ENCODE measurements around the gene OSM.

OSM gene

DNA sequence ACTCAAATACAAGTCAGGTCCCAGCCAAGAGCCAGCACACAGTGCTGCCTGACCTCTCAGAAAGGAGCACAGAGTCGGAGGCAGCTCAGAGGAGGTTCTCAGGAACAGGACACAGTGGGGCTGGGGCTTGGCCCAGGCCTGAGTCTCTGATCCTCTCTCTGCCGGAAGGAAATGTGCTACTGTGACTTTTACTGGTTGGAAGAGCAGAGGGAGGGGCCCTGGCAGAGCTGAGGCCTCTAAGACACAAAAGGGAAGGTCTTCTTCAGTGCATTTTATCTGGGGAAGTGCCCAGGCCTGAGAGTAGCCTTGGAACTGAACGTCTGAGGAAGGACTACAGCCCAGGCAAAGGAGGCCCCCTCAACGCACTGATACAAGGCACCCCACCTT is 38.9 kb upstream of the OSM start:
- TF ChIP-seq, protein P1, sequence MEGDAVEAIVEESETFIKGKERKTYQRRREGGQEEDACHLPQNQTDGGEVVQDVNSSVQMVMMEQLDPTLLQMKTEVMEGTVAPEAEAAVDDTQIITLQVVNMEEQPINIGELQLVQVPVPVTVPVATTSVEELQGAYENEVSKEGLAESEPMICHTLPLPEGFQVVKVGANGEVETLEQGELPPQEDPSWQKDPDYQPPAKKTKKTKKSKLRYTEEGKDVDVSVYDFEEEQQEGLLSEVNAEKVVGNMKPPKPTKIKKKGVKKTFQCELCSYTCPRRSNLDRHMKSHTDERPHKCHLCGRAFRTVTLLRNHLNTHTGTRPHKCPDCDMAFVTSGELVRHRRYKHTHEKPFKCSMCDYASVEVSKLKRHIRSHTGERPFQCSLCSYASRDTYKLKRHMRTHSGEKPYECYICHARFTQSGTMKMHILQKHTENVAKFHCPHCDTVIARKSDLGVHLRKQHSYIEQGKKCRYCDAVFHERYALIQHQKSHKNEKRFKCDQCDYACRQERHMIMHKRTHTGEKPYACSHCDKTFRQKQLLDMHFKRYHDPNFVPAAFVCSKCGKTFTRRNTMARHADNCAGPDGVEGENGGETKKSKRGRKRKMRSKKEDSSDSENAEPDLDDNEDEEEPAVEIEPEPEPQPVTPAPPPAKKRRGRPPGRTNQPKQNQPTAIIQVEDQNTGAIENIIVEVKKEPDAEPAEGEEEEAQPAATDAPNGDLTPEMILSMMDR (conservative IDR thresholded peaks at IDR 0.05; ENCODE audit: low read depth, low read length), result no peak

DNA sequence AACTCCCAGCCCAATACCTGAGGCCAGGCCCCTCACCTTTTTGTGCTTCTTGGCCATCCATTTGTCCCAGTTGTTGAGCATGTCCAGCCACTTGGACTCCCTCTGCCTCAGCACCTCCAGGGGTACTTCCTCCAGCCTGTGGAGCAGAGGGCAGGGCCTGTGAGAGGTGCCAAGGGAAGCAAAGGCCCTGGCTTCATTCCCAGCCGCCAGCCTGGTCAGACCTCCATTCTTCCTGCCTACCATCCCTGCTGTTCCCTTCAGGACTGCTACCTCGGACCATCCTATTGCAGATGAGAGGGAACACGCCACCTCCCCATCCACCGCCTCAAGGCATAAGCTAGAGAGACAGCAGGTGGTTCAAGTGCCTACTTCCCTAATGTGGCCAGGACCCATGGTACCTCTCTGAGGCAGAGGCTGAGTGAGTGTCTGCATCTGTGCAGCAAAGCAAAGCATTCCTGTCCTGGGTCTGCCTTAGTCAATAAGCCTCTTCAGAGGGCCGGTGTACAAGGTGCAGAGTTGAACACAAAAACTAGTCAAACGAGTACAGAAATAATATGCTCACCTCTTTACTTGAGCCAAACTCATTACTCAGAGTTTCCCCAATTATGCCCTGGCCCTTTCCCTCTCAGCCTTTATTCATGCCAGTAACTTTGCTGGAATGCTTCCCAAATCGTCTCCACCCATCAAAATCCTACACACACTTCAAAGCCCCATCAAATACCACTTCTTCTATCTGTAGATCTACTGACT is 38.0 kb upstream of the OSM start:
- TF ChIP-seq, protein P1 (conservative IDR thresholded peaks at IDR 0.05; ENCODE audit: low read depth, low read length), result no peak

More for the DNA sequence above, 38.9 kb upstream of the OSM start:
- DNase-seq (ENCODE audit: low read depth), result peak; percentile 56
- H3K4me3 ChIP-seq (ENCODE audit: low read depth, low read length), result no peak overlapping the region

DNA sequence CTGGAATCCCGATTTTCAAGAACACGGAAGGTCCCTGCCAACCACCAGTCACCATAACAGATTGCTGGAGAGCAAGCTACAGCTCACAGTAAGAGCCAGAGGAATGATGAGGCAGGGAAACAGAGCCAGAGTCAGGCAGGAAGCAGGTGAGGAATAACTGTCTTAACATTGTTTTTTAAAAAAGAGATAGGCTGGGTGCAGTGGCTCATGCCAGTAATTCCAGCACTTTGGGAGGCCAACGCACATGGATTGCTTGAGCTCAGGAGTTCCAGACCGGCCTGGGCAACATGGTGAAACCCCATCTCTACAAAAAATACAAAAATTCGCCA is 36.1 kb upstream of the OSM start:
- TF ChIP-seq, protein P1 (conservative IDR thresholded peaks at IDR 0.05; ENCODE audit: low read depth, low read length), result no peak
- H3K4me3 ChIP-seq (ENCODE audit: low read depth, low read length), result no peak overlapping the region
- DNase-seq (ENCODE audit: low read depth), result no peak

More for the DNA sequence above, 38.0 kb upstream of the OSM start:
- no peak for DNase-seq (ENCODE audit: low read depth)
- no peak overlapping the region for H3K4me3 ChIP-seq (ENCODE audit: low read depth, low read length)

DNA sequence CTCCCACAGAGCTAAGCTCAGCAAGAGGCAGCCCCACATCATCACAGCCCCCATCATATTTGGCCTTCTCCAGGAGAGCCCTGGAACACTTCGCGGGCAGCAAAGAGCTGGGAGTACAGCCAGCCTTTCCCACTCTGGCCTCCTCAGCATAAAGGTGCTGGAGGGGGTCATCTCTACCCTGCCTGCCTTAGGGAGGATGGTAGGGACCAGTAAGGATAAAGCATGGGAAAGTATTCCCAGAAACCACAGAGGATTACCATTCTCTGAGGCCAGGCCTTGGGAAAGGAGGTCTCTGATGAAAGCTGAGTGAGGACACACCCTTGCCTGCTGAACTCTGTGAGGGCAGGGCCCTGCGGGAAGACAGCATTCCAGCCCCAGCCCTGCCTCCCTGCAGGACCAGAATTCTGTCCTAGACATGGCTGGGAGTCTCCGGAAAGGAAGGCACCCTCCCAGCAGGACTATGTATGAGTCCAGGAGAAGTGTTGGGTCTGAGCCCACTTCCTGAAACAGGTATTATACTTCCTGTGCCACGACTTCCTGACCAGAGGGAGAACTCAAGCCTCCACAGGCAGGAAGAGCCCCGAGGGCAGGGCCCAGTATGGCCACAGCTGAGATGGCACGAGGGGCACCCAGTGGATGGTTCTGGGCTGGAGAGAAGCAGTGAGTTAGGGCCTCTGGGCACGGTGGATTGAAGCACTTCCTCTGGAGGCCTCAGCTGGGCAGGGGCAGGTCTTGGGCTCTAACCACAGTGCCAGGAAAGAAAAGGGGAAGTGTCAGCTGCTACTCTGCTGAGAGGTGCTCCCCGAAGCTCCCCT is 35.6 kb upstream of the OSM start:
- TF ChIP-seq, protein P1 (conservative IDR thresholded peaks at IDR 0.05; ENCODE audit: low read depth, low read length), result no peak
- DNase-seq (ENCODE audit: low read depth), result peak; percentile 69

DNA sequence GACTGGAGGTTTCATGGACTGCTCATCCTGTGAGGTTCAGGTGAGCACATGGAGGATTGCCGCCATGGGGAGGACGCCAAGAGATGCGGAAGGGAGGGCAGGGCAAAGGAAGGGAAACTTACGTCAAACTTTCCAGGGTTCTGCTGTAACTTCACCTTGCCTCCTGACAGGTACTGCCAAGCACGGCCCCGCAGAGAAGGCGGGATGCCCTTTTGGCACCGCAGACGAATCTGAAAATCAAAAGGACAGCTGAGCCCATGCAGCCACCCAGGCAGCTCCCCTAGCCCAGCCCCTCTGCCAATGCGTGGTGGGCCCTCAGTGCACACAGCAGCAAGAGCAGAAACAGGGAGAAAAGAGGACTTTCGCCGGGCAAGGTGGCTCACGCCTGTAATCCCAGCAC is 32.7 kb upstream of the OSM start:
- TF ChIP-seq, protein P1 (conservative IDR thresholded peaks at IDR 0.05; ENCODE audit: low read depth, low read length), result no peak
- no peak for DNase-seq (ENCODE audit: low read depth)
- H3K4me3 ChIP-seq (ENCODE audit: low read depth, low read length), result no peak overlapping the region

More for the DNA sequence above, 35.6 kb upstream of the OSM start:
- no peak overlapping the region for H3K4me3 ChIP-seq (ENCODE audit: low read depth, low read length)

DNA sequence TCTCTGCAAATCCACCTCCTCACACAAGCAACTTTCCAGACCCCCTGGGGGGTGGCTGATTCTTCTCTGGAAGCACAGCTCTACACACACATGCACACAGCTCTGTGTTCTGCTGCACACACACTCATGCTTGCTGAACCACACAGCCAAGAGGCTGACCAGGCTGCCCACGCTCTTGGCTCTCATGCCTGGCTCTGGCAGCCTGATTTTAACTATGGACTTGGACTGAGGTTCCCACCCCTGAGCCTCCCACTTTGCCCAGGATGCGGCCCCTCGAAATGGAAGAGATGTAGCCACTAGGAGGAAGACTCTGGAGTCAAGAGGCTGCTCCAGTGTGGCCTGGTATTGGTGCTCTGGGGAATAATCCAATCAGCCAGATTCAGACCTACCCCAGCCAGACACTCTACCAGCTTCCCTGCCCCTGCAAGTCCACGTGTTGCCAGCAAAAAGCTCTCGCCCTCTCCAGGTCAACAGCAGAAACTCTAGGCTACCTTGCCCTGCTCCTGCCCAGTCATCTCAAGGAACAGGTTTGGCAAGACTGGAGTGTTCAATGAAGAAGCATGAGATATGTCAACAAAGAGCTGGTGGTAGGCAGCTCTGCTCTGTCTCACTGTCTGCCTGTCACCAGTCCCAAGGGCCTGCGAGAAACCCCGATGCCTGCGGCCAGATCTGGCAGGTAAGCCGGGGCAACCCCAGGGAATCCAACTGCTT is 31.5 kb upstream of the OSM start:
- DNase-seq (ENCODE audit: low read depth), result no peak
- TF ChIP-seq, protein P1 (conservative IDR thresholded peaks at IDR 0.05; ENCODE audit: low read depth, low read length), result no peak
- H3K4me3 ChIP-seq (ENCODE audit: low read depth, low read length), result no peak overlapping the region

Measured in choroid plexus epithelial cell (primary cell).